Erythroblast (primary cell): Measurements from ENCODE around the gene TARM1.

ENCODE experiments used
- GATA1 ChIP-seq: IDR thresholded peaks from 2 replicates; pipeline ENCODE4 v1.6.1; 2011; ENCODE audit warnings: low read depth, mild to moderate bottlenecking, control low read depth, low read length, moderate library complexity
- POLR2A ChIP-seq: IDR thresholded peaks from 2 replicates; pipeline ENCODE4 v1.6.1; 2011; ENCODE audit warnings: mild to moderate bottlenecking, low read length

- TF ChIP-seq POLR2A (no peak), GATA1 (no peak)
Measured at GRCh38 chr19:54096617-54097106, 15.5 kb upstream of the TARM1 start.
